HG03066 (cell line): ENCODE data around the gene AHCTF1.
"Not testable (repeated sequence)": the region's sequence is repeated elsewhere in the genome, so short reads cannot be mapped to it uniquely, and the experiment has no call there.

Source experiments
- ATAC-seq: cut with Tn5 transposase; IDR thresholded peaks from one replicate; pipeline ENCODE4 v1.9.1; 2021; ENCODE audit warnings: low read depth; ENCODE audit not compliant: unreplicated experiment

The AHCTF1 gene

DNA sequence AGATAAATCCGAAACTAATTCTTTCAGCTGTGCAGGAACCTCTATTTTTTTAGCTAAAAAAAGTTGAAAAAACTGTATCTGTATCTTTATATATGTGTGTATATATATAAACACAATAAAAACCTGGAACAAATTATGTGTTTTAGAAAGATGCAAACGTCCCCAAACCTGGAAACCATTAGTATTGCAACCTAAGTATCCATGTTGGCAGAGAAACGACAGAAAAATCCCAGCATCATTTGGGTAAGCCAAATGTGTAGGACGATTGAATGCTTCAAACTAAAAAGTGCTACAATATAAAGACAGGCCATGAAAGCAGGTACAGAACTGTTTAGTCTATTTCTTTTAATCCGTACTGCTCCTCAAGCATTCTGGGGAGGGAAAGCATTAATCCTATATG, 87.9 kb downstream of the AHCTF1 start:
- ATAC-seq, result no peak

- not testable (repeated sequence) for ATAC-seq
Observed at GRCh38 chr1:246840761-246841160, 91.0 kb downstream of the AHCTF1 start.

GRCh38 chr1:246838118-246838456, 93.7 kb downstream of the AHCTF1 start:
- ATAC-seq, result no peak

DNA sequence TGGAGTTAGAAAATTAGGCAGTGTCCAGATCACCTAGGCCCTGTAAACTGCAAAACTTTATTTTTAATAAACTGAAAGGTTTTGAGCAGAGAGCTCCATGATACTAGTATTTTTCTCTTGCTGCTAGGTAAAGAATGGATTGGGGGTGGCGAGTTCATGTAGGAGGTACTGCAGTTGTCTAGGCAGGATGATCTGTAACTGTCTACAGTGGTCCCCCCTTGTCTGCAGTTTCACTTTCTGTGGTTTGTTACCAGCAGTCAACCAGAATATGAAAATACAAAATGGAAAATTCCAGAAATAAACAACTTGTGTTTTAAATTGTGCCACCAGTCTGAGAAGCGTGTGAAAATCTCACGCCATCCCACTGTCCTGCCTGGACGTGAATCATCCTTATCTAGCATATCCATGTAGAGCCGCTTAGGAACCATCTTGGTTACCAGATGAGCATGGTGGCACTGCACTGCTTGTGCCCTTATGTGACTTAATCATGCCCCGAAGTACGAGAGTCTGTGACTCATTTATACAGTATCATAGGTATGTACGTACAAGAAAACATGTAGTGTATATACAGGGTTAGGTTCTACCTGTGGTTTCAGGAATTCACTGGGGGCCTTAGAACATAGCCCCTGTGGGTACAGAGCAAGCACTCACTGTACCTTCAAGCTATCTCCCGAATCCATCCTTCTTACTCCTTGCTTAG, 94.2 kb downstream of the AHCTF1 start:
- ATAC-seq, result no peak

GRCh38 chr1:246836209-246836966, 95.4 kb downstream of the AHCTF1 start:
- ATAC-seq, result no peak

- no peak for ATAC-seq
Observed at GRCh38 chr1:246831543-246831942, 100.2 kb downstream of the AHCTF1 start.

DNA sequence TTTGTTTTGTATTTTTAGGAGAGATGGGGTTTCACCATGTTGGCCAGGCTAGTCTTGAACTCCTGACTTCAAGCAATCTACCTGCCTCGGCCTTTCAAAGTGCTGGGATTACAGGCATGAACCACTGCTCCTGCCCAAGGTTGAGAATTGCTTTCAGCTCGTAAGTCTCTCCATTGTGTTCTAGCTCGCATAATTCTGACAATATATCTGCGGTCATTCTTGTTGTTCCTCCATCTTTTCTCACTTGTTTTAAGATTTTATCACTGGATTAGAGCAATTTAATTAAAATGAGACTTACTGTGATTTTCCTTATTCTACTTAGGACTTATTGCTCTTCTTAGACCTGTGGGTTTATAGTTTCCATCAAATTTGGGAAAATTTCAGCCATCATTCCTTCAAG, 102.9 kb downstream of the AHCTF1 start:
- ATAC-seq, result no peak

- no peak for ATAC-seq
Observed at GRCh38 chr1:246827396-246827795, 104.4 kb downstream of the AHCTF1 start.

GRCh38 chr1:246825557-246826175, 106.1 kb downstream of the AHCTF1 start:
- no peak for ATAC-seq

GRCh38 chr1:246824541-246824940, 107.2 kb downstream of the AHCTF1 start:
- ATAC-seq, result no peak

- ATAC-seq, result not testable (repeated sequence)
Observed at GRCh38 chr1:246822154-246822553, 109.6 kb downstream of the AHCTF1 start.

GRCh38 chr1:246820666-246821065, 111.1 kb downstream of the AHCTF1 start:
- ATAC-seq, result no peak

DNA sequence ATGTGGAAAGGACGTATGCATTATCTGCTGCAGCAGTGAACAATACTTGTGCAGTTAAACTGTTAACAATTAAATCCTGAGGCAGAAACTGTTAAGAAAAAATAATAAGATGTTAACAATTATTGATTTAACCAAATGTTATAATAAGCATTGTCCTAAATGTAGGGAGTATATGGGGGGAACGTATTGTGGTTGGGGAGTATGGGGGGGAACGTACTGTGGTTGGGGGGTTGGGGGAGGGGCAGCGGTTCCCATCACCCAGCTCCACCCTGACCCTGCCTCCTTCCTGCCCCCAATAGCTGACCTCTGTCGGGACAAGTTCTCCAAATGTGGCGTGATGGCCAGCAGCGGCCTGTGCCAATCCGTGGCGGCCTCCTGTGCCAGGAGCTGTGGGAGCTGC, 114.0 kb downstream of the AHCTF1 start:
- ATAC-seq, result not testable (repeated sequence)

DNA sequence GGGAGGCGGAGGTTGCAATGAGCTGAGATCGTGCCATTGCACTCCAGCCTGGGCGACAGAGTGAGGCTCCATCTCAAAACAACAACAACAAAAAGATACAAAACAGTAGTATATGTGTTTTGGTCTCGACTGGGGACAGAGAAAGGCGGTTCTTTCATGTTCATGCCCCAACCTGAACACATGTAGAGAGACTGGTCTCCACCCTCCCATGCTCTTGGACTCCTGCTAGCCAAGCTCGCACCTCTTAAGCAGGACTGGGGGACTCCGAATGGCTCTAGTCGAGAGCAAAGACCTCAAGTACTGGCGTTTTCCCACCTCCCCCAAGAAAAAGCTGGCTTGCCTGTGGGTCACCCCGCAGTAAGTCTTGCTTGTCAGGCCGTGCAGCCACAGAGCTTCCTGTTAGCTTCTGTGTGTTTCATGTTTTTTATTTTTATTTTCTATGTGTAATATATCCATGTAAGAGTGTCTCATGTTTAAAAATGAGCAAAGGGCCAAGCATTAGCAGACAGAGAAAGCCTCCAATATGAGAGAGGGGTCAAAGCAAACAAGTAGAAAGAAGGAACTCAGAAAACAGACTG, 116.0 kb downstream of the AHCTF1 start:
- ATAC-seq, result peak; percentile 85

- no peak for ATAC-seq
Observed at GRCh38 chr1:246814890-246815289, 116.9 kb downstream of the AHCTF1 start.

GRCh38 chr1:246813325-246813724, 118.4 kb downstream of the AHCTF1 start:
- not testable (repeated sequence) for ATAC-seq

GRCh38 chr1:246811985-246812384, 119.8 kb downstream of the AHCTF1 start:
- no peak for ATAC-seq

DNA sequence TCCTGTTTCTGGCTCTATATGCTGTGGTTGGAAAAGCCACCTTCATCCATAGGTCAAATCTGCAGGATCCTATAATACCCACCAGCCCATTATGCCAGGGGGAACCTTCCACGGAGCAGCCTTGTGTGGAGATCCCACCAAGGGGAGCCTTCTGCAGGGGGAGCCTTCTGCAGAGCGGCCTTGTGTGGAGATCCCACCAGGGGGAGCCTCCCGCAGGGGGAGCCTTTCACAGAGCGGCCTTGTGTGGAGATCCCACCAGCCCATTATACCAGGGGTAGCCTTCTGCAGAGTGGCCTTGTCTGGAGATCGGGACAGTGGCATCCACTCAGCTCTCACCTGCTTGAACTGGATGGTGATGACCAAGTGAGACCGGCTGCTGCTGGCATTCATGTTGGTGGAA, 122.3 kb downstream of the AHCTF1 start:
- peak; percentile 79 for ATAC-seq

DNA sequence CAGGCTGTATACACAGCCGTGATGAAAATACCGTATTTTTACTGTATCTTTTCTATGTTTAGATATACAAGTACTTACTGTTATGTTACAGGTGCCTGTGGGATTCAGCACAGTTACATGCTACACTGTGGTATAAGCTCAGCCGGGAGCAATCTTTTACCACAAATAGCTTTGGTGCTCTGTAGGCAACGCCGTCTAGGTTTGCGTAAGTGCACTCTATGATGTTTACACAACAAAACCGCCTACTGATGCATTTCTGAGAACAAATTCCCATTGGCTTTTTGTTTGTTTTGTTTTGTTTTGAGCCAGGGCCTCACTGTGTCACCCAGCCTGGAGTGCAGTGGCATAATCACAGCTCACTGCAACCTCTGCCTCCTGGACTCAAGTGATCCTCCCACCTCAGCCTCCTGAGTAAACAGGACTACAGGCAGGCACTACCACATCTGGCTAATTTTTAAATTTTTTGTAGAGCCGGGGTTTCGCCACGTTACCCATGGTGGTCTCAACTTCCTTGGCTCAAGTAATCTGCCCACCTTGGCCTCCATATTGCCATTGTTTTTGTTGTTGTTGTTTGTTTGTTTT, 126.5 kb downstream of the AHCTF1 start:
- ATAC-seq, result no peak

GRCh38 chr1:246803883-246804282, 127.9 kb downstream of the AHCTF1 start:
- ATAC-seq, result no peak

DNA sequence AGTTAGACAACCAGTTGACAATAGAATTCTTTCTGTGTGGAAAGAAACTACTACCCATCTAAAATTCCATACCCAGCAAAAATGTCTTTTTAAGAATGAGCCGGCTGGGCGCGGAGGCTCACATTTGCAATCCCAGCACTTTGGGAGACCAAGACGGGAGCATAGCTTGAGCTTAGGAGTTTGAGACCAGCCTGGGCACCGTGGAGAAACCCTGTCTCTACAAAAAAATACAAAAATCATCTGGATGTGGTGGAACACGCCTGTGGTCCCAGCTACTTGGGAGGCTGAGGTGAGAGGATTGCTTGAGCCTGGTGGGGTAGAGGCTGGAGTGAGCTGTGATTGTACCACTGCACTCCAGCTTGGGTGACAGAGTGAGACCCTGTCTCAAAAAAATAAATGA, 128.4 kb downstream of the AHCTF1 start:
- ATAC-seq, result no peak
